Germinal center (tissue), 1 donor: ENCODE data around the gene PSMD9.
"Not testable (repeated sequence)": the region's sequence is repeated elsewhere in the genome, so short reads cannot be mapped to it uniquely, and the experiment has no call there.

Experiments
- DNase-seq: peaks from one replicate; pipeline ENCODE4 v3.0.0; 2012; ENCODE audit warnings: mixed read lengths, low spot score

The PSMD9 gene

DNA sequence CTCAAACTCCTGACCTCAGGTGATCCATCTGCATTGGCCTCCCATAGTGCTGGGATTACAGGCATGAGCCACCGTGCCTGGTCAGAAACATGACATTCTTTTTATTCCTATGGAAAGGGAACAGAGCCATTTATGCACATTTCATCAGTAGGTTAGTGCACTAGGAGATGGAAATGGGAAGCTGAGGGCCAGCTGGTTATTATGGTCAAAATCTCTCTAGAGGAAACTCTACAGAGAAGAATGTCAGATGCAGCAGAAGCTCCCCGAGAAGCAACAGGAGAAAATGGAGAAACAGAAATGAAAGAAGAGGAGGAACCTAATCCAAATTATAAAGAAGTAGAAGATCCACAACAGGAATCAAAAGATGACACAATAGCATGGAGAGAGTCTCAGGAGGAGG lies 32.5 kb downstream of the PSMD9 start:
- no peak for DNase-seq

DNA sequence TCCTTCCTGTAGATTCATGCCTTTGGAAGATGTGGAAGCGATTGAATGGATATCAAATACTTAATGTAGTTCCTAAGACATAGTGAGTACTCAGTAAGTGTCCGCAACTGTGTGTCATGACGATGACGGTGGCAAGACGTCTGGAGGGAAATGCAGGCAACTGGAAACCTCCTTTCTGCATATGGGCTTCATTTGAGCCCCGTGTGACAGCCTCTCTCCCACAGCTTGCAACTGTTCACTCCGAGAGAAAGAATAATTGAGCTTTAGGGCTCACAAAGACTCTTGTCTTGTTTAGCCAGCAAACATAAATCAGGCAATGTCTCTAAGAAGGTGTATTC lies 36.7 kb downstream of the PSMD9 start:
- no peak for DNase-seq

DNA sequence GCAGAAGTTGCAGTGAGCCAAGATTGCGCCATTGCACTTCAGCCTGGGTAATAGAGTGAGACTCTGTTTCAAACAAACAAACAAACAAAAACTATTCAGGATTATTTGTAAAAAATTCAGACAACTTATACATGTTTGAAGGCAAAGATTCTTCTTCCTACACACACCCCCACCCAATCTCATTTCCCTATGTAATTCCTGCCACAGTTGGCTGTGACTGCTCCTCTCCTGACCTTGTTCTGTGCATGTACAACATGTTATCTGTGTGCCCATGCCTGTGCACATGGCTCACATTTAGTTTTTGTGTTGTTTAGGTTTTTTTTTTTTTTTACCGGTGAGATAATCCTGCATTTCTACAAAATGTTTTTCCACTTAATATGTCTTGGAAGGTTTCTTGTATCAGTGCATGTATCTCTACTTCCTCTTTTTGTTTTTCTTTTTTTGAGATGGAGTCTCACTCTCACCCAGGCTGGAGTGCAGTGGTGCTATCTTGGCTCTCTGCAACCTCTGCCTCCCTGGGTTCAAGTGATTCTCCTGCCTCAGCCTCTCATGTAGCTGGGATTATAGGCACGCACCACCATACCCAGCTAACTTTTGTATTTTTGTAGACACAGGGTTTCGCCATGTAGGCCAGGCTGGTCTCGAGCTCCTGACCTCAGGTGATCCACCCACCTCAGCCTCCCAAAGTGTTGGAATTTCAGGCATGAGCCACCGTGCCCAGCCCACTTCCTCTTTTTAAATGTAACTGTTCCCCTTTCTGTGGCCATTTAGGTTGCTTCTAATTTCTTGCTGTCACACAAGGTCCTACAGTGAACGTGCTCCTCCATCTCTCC lies 38.5 kb downstream of the PSMD9 start:
- DNase-seq: no peak

DNA sequence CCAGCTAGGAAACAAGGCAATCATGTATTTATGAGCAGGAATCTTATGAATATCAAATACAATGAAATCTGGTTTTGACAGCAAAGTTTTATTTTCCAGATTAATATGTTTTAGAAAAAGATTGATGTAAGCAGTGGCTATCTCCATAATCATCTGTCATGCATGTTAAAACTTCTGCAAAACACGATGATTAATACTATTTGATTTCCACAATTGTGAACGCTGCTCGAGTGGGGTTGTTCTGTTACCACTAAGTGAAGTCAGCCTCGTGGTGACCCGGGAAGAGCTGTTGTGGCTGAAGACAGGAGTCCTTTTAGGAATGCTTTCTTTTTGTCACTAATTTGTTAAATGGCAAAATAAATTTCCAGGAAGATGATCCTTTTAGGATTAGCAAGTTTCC lies 39.2 kb downstream of the PSMD9 start:
- DNase-seq: no peak

DNA sequence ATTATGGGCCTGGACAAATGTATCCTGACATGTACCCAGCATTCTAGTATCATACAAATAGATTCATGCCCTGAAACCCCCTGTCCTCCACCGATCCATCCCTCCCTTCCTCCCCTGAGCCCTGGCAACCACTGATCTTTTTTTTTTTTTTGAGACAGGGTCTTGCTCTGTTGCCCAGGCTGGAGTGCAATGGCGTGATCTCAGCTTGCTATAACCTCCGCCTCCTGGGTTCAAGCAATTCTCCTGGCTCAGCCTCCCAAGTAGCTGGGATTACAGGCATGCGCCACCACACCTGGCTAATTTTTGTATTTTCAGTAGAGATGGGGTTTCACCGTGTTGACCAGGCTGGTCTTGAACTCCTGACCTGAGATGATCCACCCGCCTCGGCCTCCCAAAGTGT lies 41.0 kb downstream of the PSMD9 start:
- DNase-seq: not testable (repeated sequence)

DNA sequence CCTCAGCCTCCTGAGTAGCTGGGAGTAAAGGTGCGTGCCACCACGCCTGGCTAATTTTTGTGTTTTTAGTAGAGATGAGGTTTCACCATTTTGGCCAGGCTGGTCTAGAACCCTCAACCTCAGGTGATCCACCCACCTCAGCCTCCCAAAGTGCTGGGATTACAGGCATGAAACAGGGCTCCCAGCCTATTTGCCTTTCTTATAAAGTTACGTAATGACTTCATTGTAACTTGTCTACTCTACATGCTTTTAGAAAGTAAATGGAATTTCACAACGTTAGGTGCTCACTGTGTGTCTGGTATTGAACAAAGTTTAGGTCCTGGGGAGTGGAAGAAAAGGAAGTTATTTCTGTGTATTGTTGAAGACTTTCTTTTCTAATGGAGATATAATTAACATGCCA lies 42.3 kb downstream of the PSMD9 start:
- DNase-seq: no peak

DNA sequence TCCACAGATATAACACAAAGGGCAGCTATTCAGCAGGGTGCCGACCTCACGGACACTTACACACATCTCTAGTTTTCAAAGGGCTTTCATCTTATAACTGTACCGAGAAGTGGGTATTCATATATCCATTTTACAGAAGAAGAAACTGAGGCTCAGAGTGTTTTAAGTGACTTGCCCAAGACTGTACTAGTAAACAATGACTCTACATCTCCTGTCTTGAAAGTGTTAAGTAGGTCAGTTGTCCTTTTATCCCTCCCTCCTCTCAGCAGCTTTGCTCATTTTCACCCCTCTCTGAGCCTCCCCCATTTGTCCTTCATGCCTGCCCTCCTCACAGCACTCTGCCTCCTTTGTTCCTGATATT lies 43.6 kb downstream of the PSMD9 start:
- DNase-seq: no peak

DNA sequence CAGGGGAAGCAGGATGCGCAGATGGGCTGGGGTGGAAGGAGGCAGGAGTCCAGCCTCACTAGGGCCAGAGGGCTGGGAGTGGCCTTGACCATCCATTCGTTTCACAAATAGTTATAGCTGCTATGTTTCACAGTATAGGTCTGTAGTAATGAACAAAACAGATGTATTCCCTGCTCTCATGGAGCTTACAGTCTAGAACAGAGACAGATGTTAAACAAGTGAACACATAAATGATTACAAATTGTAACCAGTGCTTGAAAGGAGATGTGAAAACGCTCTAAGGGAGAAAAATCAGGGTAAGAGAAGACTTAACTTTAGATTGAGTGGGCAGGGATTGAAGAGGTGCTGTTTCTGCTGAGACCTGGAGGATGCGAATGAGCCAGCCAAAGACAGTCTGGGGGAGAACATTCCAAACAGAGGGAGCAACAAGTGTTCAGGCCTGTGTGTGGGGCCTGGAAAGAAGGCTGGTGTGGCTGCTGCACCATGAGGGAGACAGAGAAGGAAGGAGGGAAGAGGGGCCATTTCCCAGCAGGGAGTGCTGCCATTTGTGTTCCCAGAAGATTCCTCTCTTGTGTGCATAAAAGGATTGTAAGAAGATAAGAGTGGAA lies 44.4 kb downstream of the PSMD9 start:
- no peak for DNase-seq

DNA sequence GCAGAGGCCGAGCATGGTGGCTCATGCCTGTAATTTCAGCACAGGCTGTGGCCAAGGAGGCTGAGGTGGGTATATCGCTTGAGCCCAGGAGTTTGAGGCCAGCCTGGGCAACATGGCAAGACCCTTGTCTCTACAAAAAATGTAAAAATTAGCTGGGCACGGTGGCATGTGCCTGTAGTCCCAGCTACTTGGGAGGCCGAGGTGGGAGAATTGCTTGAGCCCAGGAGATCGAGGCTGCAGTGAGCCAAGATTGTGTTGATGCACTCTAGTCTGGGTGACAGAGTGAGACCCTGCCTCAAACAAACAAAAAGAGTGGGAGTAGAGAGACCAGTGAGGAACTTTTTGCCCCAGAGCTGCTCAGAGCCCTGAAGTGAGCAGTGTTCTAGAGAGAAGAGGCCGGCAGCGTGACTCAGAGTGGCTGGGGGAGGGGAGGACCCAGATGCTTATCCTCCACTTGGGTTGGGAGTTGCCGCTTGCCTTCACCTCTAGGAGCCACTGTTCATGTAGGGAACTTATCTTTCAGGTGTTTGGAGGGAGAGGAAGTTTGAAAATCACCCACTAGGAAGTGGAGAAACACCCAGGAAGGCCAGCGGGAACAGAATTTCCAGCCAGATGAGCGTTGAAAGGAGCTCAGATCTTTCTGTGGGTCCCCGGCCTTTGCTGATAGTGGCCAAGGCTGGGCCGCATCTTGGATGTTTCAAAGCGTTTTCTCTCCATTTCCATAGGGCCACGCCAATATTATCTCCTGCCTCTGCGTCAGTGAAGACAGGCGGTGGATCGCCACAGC lies 45.1 kb downstream of the PSMD9 start:
- DNase-seq: no peak

DNA sequence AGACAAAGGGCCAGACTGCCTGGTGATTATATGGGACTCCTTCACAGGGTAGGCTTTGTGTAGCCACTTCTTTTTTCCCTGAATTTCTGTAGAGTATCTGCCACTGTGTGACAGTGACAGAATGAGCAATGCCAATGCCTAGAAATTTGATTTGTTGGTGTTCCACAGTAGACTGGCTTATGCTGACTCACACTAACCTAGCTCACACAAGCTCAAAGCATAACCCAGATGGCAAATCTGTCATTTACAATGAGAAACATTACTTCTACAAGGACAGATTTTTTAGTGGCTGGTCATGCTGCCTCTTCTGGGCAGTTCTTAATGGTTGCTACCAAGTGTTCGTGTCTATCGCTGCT lies 45.7 kb downstream of the PSMD9 start:
- DNase-seq: no peak

DNA sequence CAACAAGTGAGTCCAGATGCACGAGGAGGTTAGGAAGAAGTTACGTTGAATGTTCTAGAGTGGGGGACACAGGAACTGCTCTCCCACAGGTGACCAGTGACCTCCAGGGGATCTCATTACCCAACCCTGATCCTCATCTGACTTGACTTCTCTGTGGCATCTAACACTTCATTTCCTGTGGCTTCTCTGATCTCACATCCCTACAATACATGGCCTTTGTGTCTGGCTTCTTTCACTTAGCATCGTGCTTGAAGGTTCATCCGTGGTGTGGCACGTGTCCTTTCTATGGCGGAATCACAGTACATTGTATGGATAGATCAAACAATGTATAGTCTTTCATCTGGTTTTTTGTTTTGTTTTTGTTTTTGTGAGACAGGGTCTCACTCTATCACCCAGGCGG lies 49.1 kb downstream of the PSMD9 start:
- no peak for DNase-seq

DNA sequence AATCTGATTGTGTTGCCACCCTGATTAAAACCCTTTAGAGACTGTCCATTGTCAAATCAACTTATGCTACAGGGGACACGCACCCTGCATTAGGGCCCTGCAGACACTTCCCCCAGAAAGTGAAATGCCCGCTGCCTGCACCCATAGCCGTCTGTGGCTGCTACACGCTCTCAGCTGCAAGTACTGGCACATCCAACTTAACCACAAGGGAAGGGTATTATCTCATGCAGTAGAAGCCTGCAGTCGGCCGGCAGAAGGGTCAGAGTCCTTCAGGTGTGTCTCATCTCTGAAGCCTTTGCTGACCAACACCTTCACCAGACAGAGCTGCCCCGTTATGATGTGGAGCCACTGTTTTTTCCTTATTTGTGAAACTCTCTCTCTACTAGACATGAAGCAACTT lies 50.6 kb downstream of the PSMD9 start:
- DNase-seq: no peak

DNA sequence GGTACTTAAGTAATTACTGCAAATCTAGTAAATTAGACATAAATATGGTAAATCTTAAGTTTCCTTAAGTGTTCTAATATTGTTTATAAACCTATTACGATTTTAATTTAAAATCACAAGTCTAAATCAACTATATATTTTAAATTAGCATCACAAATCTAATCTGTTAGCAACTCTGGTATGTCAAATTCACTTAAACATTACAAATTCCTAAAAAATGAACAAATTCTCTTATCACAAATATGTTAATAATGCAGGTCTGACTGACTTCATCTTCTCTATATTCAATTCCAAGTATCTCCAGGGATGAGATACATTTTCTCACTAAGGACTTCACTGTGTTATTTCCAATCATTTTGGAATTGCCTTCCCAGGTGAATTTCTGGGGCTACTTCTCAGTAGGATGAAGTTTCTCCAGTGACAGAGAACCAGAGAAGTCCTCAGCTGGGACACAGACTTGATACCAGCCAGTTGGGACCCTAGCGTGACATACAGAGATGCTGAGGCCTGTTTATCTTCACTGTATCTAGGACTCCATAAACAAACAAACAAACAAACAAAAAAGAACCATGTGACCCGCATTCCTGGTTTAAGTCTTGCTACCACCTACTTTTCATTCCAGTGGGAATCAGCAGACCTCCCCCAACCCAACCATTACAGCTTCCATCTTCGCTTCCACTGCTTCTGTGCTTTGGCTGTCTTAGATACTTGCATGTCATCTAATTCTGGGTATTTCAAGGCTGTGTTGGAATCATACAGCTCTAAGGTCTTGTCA lies 51.6 kb downstream of the PSMD9 start:
- DNase-seq: no peak

DNA sequence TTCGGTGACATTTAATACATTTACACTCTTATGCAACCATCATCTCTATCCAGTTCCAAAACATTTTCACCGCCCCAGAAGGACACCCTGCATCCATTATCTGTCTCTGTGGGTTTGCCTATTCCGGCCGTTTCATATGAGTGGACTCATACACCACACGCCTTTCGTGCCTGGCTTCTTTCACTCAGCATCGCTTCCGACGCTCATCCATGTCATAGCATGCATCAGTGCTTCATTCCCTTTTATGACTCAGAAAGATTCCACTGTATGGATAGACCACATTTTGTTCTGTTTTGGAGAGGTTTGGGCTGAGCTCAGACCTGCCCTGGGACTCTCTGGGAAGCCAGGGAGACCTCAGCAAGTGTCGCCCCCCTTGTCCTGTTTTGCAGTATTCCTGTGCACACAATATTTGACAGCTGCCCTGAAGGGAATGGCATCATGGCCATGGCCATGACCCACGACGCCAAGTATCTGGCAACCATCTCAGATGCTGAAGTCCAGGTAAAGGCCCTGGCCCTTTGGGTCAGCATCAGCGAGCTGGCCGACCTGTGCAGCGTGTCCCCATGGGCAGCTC lies 53.6 kb downstream of the PSMD9 start:
- no peak for DNase-seq

DNA sequence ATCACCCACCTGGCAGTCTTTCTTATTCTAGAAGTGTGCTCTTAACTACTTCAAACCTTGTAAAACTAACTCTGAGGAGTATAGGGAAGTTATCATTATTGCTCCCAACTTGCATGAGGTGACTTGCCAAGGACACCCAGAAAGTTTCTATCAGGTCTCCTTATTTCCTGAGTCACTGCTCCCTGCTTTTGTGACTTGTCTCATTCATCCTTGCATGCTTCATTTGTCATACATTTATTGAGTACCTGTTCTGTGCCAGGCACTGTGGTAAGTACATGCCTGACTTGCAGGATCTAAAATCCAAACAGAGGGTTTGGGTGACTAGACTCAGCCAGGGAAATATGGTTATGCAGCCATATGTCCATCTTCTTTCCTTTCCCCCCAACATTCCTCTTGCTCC lies 55.3 kb downstream of the PSMD9 start:
- DNase-seq: no peak

DNA sequence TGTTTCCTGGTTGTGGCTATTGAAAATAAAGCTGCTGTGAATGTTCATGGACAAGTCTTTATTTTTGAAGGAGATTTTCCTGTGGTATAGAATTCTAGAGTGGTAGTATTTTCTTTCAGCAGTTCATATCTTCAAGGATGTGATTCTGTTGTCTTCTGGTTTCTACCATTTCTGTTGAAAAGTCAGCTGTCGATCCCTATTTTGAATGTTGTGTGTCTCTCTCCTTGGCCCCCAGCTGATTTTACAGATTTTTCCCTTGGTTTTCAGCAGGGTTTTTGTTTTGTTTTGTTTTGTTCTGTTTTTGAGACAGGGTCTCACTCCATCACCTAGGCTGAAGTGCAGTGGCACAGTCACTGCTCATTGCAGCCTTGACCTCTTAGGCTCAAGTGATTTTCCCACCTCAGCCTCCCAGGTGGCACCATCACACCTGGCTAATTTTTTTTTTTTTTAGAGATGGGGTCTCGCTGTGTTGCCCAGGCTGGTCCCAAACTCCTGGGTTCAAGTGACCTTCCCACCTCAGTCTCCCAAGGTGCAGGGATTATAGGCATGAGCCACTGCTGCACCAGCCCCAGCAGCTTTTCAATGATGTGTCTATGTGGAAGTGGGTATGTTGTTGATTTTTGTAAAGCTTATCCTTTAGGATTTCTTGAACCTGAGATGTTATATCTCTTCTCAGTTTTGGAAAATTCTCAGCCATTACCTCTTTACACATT lies 57.9 kb downstream of the PSMD9 start:
- no peak for DNase-seq

DNA sequence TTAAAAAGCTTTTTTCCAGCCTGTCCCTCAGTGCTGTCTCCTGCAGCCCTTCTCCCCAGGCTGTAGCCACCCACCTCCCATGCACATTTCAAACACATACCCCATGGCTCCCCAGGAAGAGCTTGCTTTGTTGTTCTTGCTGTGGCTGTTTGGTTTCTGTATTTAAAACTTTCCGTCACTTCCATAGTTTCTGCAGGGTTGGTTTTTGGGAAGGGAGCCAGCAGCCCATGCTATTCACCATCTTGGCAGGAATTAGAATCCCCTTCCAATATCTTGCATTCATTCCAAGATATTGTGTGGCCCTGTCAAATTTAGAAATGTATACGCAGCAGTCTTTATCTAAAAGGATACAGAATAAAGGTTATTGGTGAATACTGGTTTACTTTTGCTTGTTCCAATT lies 59.4 kb downstream of the PSMD9 start:
- no peak for DNase-seq

DNA sequence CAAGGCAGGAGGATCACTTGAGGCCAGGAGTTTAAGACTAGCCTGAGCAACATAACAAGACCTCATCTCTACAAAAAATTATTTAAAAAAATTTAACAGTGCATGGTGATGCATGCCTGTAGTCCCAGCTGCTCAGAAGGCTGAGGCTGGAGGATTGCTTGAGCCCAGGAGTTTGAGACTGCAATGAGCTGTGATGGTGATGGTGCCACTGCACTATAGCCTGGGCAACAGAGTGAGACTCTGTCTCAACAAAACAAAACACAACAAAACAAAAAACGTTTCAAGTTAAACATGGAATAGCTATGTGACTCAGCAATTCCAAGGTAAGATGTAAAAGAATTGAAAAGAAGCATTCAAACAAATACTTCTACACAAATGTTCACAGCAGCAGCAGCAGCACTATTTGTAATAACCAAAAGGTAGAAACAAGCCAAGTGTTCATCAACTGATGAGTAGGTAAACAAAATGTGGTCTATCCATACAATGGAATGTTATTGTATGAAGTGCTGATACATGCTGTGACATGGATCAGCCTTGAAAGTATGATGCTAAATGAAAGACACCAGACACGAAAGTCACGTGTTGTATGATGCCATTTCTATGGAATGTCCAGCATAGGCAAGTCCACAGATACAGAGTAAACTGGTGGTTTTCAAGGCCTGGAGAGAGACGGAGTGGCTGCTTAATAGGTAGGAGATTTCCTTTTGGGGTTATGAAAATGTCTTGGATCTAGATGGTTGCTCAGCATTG lies 61.2 kb downstream of the PSMD9 start:
- DNase-seq: no peak

DNA sequence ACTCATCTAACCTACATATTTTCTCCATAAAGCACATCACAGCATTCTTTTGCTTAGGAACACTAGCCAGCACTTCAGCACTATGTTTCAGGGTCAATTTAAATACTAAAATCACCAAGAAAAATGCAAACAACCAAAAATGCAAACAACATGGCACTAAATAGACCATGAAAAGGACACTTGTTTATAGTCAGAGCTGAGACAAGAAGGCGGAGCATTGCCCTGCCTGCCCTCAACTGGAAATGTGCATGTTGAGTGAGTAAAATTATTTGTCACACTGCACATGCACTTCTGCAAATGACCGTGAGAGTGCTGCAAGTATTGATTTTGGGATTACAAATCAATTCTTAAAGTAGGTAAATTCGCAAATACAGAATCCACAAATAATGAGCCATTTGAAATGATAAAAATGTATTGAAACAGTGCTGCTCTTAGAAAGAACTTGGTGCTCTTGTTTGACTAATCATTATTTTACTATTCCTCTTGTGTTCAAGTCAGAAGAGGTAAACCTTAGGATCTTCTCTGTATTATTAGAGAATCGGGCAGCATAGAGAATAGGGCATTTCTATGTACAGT lies 64.6 kb downstream of the PSMD9 start:
- DNase-seq: no peak

DNA sequence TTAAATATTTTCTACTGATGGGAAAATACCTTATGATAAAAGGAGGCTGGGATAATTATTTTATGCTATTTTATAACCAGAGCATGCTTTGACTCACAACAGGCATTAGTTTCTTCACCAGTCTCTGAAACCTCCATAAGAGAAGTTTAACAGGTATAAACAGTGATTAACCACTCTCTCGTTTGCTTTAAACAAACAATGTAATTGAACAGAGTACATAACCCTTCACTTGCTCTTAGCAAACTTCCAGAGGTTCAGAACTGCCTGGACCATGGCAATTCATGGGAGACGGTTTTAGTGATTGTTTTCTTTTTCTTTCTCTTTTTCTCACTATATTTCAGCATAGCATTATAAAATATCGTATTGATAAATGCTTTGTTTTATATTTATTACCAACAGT lies 65.1 kb downstream of the PSMD9 start:
- DNase-seq: no peak
